ENCODE measurements around the gene TST.

Gene TST

GRCh38 chr22:36981247-36981775 lies 37.9 kb downstream of the TST start:
- DNase-seq = no peak
- Histone ChIP-seq H3K36me3 (no peaks in the 10 kb centered on the region), H3K4me3 (no peak overlapping the region), H3K27ac (no peak overlapping the region), H3K27me3 (peaks cover 0 to 48% of the 10 kb centered on the region in 2 donors), H3K4me1 (peaks cover 0 to 6% (median 4%) of the 10 kb centered on the region in 4 donors), H3K9me3 (peaks cover 3 to 8% (median 6%) of the 10 kb centered on the region in 3 donors)
- intact Hi-C loops (cut with DNase I; ENCODE audit: low total_unique reads) = loop anchor here (5.0 kb wide), 1 partner anchor 204 kb away; the partner anchor contains the start of gene IFT27
- no peak for TF ChIP-seq CTCF (IDR thresholded peaks at IDR 0.05)

- no peaks in the 10 kb centered on the region for H3K36me3 ChIP-seq
- H3K27ac ChIP-seq = no peak overlapping the region
- no peaks in the 10 kb centered on the region for H3K9me3 ChIP-seq
- DNase-seq = no peak
- TF ChIP-seq CTCF (IDR thresholded peaks at IDR 0.05) = no peak
- peaks cover 0 to 44% of the 10 kb centered on the region in 2 donors for H3K27me3 ChIP-seq
- no peak overlapping the region for H3K4me3 ChIP-seq
- H3K4me1 ChIP-seq = peaks cover 0 to 6% (median 4%) of the 10 kb centered on the region in 4 donors
- intact Hi-C loops (cut with DNase I; ENCODE audit: low total_unique reads) = loop anchor here (5.0 kb wide), 1 partner anchor 122 kb away; no protein-coding TSS in a partner anchor
Measured at GRCh38 chr22:36979016-36979910, 40.0 kb downstream of the TST start.

- no peaks in the 10 kb centered on the region for H3K9me3 ChIP-seq
- H3K4me1 ChIP-seq = peaks cover 0 to 6% (median 4%) of the 10 kb centered on the region in 4 donors
- H3K4me3 ChIP-seq = peak overlapping the region; percentile 42 to 44
- DNase-seq = peak; percentile 90 to 92
- intact Hi-C loops (cut with DNase I; ENCODE audit: low total_unique reads) = loop anchor here (5.0 kb wide), 1 partner anchor 121 kb away; no protein-coding TSS in a partner anchor
- TF ChIP-seq CTCF (IDR thresholded peaks at IDR 0.05) = peak; percentile 93 to 94
- H3K36me3 ChIP-seq = no peaks in the 10 kb centered on the region
- H3K27me3 ChIP-seq = peaks cover 0 to 33% of the 10 kb centered on the region in 2 donors
- H3K27ac ChIP-seq = no peak overlapping the region
Measured at GRCh38 chr22:36977947-36978660, 41.1 kb downstream of the TST start.

- DNase-seq = peak in 1 of 2 donors; percentile 45
- Histone ChIP-seq H3K36me3 (no peaks in the 10 kb centered on the region), H3K4me3 (peak overlapping the region; percentile 42 to 44), H3K27ac (no peak overlapping the region), H3K4me1 (peaks cover 0 to 6% (median 4%) of the 10 kb centered on the region in 4 donors), H3K9me3 (no peaks in the 10 kb centered on the region), H3K27me3 (peaks cover 0 to 27% of the 10 kb centered on the region in 2 donors)
- intact Hi-C loops (cut with DNase I; ENCODE audit: low total_unique reads) = loop anchor here (5.0 kb wide), 1 partner anchor 120 kb away; no protein-coding TSS in a partner anchor
- no peak for TF ChIP-seq CTCF (IDR thresholded peaks at IDR 0.05)
Measured at GRCh38 chr22:36977401-36977861, 41.8 kb downstream of the TST start.

- Histone ChIP-seq H3K27me3 (peaks cover 0 to 23% of the 10 kb centered on the region in 2 donors), H3K4me1 (peaks cover 0 to 6% (median 4%) of the 10 kb centered on the region in 4 donors), H3K36me3 (no peaks in the 10 kb centered on the region), H3K4me3 (no peak overlapping the region), H3K27ac (no peak overlapping the region), H3K9me3 (no peaks in the 10 kb centered on the region)
- intact Hi-C loops (cut with DNase I; ENCODE audit: low total_unique reads) = loop anchor here (5.0 kb wide), 1 partner anchor 119 kb away; no protein-coding TSS in a partner anchor
- no peak for DNase-seq
- no peak for TF ChIP-seq CTCF (IDR thresholded peaks at IDR 0.05)
Measured at GRCh38 chr22:36976606-36977005, 42.6 kb downstream of the TST start.
